PC-3 (cell line): ENCODE data around the gene AUTS2.

Experiments used
- CTCF ChIP-seq: fragments of 300-600 bp; sonication (generic); conservative IDR thresholded peaks from 2 replicates; pipeline ENCODE4 v1.5.1; 2017; ENCODE audit warnings: antibody characterized with exemption, low read depth, mild to moderate bottlenecking, low read length
- EZH2 ChIP-seq: fragments of 300-600 bp; sonication (generic); IDR thresholded peaks from one replicate; pipeline ENCODE4 v1.6.1; 2017; ENCODE audit warnings: antibody characterized with exemption, mild to moderate bottlenecking, low read length; ENCODE audit not compliant: unreplicated experiment
- EZH2phosphoT487 ChIP-seq: fragments of 300-600 bp; sonication (generic); IDR thresholded peaks from 2 replicates; pipeline ENCODE4 v1.6.1; 2018; ENCODE audit warnings: mild to moderate bottlenecking, antibody characterized with exemption, low read length, borderline replicate concordance

- TF ChIP-seq EZH2 (no peak), CTCF (no peak), EZH2phosphoT487 (no peak)
These were observed 888.7 kb downstream of the AUTS2 start for GRCh38 chr7:70486977-70487376.
